ENCODE data around the gene KLHL3. TPM values are rescaled to one million over a fixed set of nuclear protein-coding genes. Genes with fewer than 3 reads are reported as not detected.

Gene KLHL3
- total RNA-seq, 4 donors from 2014 or later: 0.75 to 4.4 (median 2.6) TPM

DNA sequence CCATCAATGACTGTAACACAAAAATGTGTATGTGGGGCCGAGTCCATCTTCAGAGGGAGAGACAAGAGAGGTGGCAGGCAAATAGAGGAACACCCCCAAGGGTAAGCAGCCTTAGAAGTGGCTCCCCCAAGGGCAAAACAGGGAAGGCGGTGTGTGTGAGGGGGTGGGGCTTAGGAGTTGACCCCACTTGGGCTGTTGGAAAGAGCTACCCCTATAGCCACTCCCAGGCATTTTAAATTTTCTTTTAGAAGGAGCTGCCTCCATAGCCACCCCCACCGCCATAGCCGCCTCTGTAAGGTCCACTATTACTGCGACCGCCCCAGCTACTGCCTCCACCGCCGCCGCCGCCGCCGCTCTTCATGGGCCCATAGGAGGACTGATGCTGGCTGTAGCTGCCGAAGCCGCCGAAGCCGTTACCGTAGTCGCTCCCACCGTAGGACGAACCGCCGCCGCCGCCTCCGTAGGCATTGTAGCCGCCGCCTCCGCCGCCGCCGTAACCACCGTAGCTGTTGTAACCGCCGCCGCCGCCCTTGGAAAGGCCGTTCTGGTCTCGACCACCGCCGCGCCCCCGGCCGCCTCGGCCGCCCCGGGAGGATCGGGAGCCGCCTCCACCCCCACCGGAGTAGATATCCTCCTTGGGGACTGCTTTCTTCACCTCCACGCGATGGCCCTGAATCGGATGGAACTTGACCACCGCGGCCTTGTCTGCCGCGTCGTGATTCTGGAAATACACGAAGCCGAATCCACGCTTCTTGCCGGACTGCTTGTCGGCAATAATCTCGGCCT is 17.2 kb upstream of the KLHL3 start:
- TF ChIP-seq POLR2A (IDR thresholded peaks at IDR 0.05) (no peak), POLR2AphosphoS5 (IDR thresholded peaks at IDR 0.05) (no peak), EP300 (IDR thresholded peaks at IDR 0.05; ENCODE audit: low read depth) (no peak)
- TF ChIP-seq, protein P1, sequence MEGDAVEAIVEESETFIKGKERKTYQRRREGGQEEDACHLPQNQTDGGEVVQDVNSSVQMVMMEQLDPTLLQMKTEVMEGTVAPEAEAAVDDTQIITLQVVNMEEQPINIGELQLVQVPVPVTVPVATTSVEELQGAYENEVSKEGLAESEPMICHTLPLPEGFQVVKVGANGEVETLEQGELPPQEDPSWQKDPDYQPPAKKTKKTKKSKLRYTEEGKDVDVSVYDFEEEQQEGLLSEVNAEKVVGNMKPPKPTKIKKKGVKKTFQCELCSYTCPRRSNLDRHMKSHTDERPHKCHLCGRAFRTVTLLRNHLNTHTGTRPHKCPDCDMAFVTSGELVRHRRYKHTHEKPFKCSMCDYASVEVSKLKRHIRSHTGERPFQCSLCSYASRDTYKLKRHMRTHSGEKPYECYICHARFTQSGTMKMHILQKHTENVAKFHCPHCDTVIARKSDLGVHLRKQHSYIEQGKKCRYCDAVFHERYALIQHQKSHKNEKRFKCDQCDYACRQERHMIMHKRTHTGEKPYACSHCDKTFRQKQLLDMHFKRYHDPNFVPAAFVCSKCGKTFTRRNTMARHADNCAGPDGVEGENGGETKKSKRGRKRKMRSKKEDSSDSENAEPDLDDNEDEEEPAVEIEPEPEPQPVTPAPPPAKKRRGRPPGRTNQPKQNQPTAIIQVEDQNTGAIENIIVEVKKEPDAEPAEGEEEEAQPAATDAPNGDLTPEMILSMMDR (IDR thresholded peaks at IDR 0.05): no peak
- 1 to 4% methylated on average over 2 to 53 of the region's 63 CpGs for WGBS, 2 donors (ENCODE audit: low coverage in 1 of 2)
- Histone ChIP-seq H3K27ac (peak overlapping the region; percentile 96 to 100 (median 98)), H3K36me3 (no peaks in the 10 kb centered on the region), H3K4me3 (peak overlapping the region; percentile 61 to 92 (median 72)), H3K4me1 (peaks cover 22 to 47% (median 37%) of the 10 kb centered on the region in 4 donors), H3K9me3 (no peaks in the 10 kb centered on the region), H3K27me3 (no peaks in the 10 kb centered on the region)
- intact Hi-C loops (cut with DNase I; ENCODE audit: low total_unique reads) (no loop called here), in situ Hi-C loops (cut with MboI; ENCODE audit: low pct_ligation_motif_present in 1 of 4, low pct_unique_long_range_greater_than_20kb in 1 of 4, low sequenced_read_pairs in 3 of 4) (no loop called here)
- peak; percentile 48 for DNase-seq

DNA sequence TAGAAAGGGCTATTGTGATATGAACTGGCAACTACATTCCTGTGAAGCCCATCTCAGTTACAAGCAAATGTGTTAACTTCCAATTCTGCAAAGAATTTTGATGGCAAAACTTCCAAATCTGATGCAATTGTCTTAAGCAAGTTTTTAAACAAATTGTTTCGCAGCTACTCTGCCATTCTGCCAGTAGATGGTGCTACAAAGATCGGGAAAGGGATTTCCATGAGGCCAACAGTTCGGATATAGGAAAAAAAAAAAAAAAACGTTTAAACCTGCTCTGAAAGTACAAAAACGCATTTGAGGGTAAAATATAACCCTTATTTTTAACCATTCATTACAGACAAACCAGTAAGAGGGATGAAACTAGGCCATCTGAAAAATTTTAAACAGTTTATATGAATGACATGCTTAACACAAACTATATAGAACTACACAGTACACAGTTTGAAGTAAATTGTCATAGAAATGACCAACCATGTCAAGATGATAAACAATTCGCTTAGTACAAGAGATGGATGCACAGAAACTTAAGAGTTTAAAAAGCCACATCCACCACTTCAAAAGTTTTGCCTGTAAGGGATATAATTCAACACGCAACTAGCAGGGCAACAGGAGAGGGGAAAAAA is 16.1 kb upstream of the KLHL3 start:
- WGBS, 2 donors (ENCODE audit: low coverage in 1 of 2): 0% methylated on average over 7 of the region's 7 CpGs
- Histone ChIP-seq H3K36me3 (no peaks in the 10 kb centered on the region), H3K9me3 (no peaks in the 10 kb centered on the region), H3K27me3 (no peaks in the 10 kb centered on the region), H3K4me1 (peaks cover 22 to 47% (median 37%) of the 10 kb centered on the region in 4 donors), H3K4me3 (peak overlapping the region; percentile 24 to 80 (median 62)), H3K27ac (peak overlapping the region; percentile 96 to 100 (median 98))
- TF ChIP-seq POLR2AphosphoS5 (IDR thresholded peaks at IDR 0.05) (peak in 1 of 3 donors; percentile 32), EP300 (IDR thresholded peaks at IDR 0.05; ENCODE audit: low read depth) (no peak)
- TF ChIP-seq, protein P1 (IDR thresholded peaks at IDR 0.05): peak; percentile 71 to 80 (median 78)
- in situ Hi-C loops (cut with MboI; ENCODE audit: low pct_ligation_motif_present in 1 of 4, low pct_unique_long_range_greater_than_20kb in 1 of 4, low sequenced_read_pairs in 3 of 4): no loop called here
- peak; percentile 20 for DNase-seq
- intact Hi-C loops (cut with DNase I; ENCODE audit: low total_unique reads): no loop called here

DNA sequence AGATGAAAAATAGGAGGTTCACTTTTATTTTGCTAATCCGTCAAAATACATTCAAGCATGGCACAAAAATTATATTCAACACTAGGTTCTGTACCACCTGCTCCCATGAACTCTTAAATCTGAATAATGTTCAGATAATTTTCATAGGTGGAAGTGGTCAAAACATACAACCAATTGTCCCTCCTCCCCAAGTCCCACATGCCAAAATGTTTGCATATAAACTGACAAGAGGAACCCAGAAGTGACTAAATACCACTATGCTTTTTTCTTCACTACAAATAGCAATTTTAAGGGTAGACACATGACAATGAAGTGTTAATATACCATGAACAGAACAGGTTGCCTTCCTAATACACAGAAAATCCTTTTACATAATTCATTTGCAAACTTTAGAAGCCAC is 14.5 kb upstream of the KLHL3 start:
- intact Hi-C loops (cut with DNase I; ENCODE audit: low total_unique reads) (no loop called here), in situ Hi-C loops (cut with MboI; ENCODE audit: low pct_ligation_motif_present in 1 of 4, low pct_unique_long_range_greater_than_20kb in 1 of 4, low sequenced_read_pairs in 3 of 4) (no loop called here)
- H3K27ac ChIP-seq: no peak overlapping the region
- H3K4me3 ChIP-seq: no peak overlapping the region
- no peaks in the 10 kb centered on the region for H3K36me3 ChIP-seq
- no peak for DNase-seq
- H3K27me3 ChIP-seq: no peaks in the 10 kb centered on the region
- H3K4me1 ChIP-seq: peaks cover 22 to 47% (median 37%) of the 10 kb centered on the region in 4 donors
- TF ChIP-seq POLR2A (IDR thresholded peaks at IDR 0.05): no peak
- TF ChIP-seq, protein P1 (IDR thresholded peaks at IDR 0.05): no peak
- no peak for TF ChIP-seq EP300 (IDR thresholded peaks at IDR 0.05; ENCODE audit: low read depth)
- no peak for TF ChIP-seq POLR2AphosphoS5 (IDR thresholded peaks at IDR 0.05)
- 86% methylated on average over 1 of the region's 1 CpG; no CpG with 5 or more reads in 1 of the 2 donors for WGBS, 2 donors (ENCODE audit: low coverage in 1 of 2)
- no peaks in the 10 kb centered on the region for H3K9me3 ChIP-seq

DNA sequence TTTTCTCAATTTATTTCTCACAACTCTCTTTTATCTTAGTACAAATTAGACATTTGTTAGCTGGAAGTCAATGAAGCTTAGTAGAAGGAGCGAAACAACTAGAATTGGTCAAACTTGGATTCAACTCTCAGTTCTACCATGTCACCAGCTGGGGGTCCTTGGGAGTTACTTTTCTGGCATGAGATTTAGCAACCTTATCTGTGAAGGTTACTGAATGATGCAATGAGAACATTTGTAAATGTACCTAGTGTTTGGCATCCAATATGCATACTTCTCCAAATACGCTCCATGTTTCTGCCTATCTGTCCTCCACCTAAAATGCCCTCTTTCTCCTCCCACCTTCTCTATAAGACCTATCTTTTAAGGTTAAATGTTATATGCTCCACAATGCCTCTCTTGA is 12.0 kb upstream of the KLHL3 start:
- Histone ChIP-seq H3K36me3 (no peaks in the 10 kb centered on the region), H3K9me3 (no peaks in the 10 kb centered on the region), H3K4me3 (no peak overlapping the region), H3K27ac (no peak overlapping the region), H3K27me3 (no peaks in the 10 kb centered on the region), H3K4me1 (peaks cover 22 to 41% (median 33%) of the 10 kb centered on the region in 4 donors)
- DNase-seq: no peak
- WGBS, 2 donors (ENCODE audit: low coverage in 1 of 2): 86 to 100% methylated on average over 2 of the region's 2 CpGs
- in situ Hi-C loops (cut with MboI; ENCODE audit: low pct_ligation_motif_present in 1 of 4, low pct_unique_long_range_greater_than_20kb in 1 of 4, low sequenced_read_pairs in 3 of 4) (loop anchor here in 3 of 4 donors (10.0 to 25.0 kb wide), 3 partner anchors 83 to 111 kb away; no protein-coding TSS in a partner anchor), intact Hi-C loops (cut with DNase I; ENCODE audit: low total_unique reads) (no loop called here)
- TF ChIP-seq POLR2AphosphoS5 (IDR thresholded peaks at IDR 0.05) (no peak), POLR2A (IDR thresholded peaks at IDR 0.05) (no peak), EP300 (IDR thresholded peaks at IDR 0.05; ENCODE audit: low read depth) (no peak)
- TF ChIP-seq, protein P1 (IDR thresholded peaks at IDR 0.05): no peak

Data from transverse colon (tissue), 4 donors.